ENCODE measurements around the gene ZFAND2A.
"Not testable (repeated sequence)": the region's sequence is repeated elsewhere in the genome, so short reads cannot be mapped to it uniquely, and the experiment has no call there.

ZFAND2A gene, protein sequence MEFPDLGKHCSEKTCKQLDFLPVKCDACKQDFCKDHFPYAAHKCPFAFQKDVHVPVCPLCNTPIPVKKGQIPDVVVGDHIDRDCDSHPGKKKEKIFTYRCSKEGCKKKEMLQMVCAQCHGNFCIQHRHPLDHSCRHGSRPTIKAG

DNA sequence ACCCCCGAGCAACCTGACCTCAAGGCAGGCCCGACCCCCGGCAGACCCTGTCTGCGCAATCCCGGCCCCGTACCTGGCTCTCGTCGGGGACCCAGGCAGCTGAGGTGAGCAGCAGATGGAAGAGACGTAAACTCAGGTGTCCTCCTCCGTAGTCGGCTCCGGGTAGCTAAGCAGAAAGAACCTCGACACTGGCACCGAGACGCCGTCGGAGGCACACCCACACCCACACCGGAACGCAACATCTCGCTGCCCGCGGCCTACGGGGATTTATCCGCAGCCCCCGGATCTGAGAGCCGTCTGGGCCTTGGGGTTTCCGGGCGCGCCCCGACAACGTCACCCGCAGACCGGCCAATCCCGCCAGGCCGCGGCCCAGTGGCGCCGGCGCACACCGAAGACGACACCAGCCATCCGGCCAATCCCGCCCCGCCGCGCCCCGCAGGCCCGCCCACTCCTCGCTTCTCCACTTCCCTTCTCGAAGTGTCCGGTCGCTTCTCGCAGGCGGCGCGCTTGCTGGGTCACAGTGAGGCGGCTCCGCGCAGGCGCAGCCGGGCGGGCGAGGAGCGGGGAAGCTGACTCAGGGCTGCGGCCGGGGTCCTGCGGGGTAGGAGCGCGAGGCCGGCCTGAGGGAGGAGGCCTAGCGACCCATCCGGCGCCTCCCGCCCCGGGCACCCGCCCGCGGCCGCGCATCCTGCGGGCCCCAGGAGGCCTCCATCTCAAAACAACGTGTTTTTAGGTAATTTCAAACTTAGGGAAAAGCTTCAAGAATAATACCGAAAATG lies at the start of gene ZFAND2A:
ZFAND2A (minus strand) TSS at position 306 of the 779 bp plus-strand sequence. CDS start 1,984 bp downstream, outside the sequence.
- peak; percentile 99 for DNase-seq

DNA sequence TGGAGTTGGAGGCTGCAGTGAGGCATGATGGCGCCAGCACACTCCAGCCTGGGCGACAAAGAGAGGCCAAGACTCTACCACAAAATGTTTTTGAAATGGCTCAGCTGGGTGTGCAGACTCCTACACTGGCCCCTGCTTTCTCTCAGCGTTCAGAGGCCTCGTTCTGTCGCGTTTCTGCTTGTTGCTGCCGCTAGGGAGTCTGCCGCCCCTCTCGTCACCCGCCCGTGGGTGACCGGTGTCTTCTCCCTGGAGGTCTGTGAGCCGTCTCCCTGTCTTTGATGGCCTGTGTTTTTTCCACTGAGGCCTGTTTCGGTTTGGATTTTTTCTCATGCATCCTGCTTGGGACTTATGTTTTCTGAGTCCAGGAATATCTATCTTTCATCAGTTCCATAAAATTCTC lies 49.1 kb upstream of the ZFAND2A start:
- no peak for DNase-seq

DNA sequence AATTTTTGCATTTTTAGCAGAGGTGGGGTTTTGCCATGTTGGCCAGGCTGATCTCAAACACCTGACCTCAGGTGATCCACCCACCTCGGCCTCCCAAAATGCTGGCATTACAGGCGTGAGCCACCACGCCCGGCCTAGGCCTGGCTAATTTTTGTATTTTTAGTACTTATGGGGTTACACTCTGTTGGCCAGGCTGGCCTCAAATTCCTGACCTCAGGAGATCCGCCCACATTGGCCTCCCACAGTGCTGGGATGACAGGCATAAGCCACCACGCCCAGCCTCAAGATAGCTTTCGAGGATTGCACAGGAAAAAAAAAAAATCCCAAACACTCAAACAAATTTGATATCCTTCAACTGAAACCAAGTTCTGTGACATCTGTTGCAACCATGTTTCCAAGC lies 45.7 kb upstream of the ZFAND2A start:
- DNase-seq: not testable (repeated sequence)

GRCh38 chr7:1204460-1205140 lies 44.6 kb upstream of the ZFAND2A start:
- DNase-seq: no peak

DNA sequence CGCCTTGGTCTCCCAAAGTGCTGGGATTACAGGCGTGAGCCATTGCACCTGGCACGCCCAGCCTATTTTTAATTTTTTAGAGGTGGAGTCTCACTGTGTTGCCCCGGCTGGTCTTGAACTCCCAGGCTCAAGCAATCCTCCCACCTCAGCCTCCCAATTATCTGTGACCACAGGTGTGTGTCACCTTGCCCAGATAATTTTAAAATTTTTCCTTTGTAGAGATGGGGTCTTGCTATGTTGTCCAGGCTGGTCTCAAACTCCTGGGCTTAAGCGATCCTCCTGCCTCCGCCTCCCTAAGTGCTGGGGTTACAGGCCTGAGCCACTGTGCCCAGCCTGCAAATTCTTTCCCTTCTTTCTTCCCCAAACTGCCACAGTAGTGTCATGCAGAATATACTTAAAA lies 42.9 kb upstream of the ZFAND2A start:
- not testable (repeated sequence) for DNase-seq

GRCh38 chr7:1201916-1202315 lies 41.9 kb upstream of the ZFAND2A start:
- DNase-seq: no peak

GRCh38 chr7:1200045-1200444 lies 40.0 kb upstream of the ZFAND2A start:
- DNase-seq: no peak

DNA sequence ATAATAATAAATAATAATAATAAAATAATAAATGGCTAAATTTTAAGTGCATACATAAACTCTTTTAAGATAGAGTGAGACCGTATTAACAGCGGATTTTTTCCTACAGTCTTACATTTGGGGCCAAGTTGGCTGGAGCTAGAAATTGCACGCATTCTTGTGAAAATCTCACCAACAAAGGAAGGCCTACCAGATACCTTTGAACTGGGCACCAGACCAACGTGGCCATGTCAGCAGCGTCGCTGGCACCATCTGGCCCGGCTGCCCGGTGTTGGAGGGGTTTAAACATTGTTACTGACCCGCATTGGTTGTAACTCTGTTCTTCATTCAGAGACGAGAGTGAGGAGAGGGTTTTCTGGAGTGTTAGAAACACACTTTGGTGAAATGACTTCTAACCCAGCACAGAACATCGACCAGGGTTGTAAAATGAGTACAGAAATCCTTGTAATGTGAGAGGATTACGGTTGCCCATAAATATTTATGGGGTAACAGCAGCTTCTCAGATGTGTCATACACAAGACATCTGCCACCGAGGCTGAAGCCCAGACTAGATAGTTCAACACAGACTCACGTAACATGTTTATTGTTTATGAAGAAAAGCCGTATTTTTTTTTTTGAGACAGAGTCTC lies 38.1 kb upstream of the ZFAND2A start:
- no peak for DNase-seq

DNA sequence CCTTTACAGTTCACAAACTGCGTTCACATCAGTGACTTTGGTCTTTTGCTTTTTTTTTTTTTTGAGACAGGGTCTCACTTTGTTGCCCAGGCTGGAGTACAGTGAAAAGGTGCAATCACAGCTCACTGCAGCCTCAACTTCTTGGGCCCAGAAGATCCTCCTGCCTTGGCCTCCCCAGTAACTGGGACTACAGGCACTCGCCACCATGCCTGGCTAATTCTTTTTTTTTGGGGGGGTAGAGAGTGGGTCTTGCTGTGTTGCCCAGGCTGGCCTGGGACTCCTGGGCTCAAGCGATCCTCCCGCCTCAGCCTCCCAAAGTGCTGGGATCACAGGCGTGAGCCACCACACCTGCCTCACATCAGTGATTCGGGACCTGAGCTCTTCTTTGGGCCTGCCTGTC lies 37.0 kb upstream of the ZFAND2A start:
- no peak for DNase-seq

DNA sequence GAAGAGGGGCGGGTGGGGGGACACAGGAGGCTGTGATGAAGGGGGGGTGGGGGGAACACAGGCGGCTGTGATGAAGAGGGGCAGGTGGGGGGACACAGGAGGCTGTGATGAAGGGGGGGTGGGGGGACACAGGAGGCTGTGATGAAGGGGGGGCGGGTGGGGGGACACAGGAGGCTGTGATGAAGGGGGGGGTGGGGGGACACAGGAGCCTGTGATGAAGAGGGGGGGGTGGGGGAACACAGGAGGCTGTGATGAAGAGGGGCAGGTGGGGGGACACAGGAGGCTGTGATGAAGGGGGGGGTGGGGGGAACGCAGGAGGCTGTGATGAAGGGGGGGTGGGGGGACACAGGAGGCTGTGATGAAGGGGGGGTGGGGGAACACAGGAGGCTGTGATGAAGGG lies 36.4 kb upstream of the ZFAND2A start:
- DNase-seq: not testable (repeated sequence)

DNA sequence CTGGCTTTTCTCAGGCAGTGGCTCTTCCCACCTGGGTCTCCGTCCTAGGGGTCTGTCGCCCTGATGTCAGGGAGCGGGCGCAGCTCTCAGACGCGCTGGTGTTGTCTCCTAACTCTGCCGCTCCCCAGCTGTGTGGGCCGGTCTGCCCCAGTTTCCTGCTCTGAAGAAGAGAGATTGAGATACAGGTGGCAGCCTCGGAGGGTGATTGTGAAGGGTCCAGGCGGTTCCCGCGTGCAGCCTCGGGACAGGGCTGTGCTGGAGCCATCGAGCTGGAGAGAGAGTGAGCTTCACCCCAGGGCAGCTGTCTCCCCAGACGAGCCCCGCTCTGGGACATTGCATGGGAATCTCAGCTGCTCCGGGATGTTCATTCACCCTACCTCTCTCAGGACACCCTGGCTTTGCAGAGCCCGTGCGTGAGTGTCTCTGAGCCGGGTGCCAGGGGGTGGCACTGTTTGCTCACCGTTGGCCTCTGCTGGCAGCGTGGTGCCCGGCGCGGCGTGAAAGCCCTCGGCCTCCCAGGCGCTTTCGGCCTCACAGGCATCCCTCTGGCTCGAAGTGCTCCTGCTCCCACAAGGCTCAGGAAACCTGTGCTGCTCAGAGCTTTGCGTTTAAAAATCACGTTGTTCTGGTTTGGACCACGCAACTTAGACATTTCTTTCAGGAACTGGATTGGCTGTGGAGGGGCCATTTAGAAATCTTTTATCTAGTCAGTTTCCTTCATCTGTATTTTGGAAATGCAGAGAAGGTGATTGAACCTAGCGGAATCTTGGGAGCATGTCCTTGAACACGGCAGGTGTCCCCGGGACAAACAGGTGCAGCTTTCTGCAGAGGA lies 33.8 kb upstream of the ZFAND2A start:
- peak; percentile 19 for DNase-seq

GRCh38 chr7:1192171-1192676 lies 32.2 kb upstream of the ZFAND2A start:
- DNase-seq: no peak

GRCh38 chr7:1189986-1190772 lies 30.2 kb upstream of the ZFAND2A start:
- no peak for DNase-seq

DNA sequence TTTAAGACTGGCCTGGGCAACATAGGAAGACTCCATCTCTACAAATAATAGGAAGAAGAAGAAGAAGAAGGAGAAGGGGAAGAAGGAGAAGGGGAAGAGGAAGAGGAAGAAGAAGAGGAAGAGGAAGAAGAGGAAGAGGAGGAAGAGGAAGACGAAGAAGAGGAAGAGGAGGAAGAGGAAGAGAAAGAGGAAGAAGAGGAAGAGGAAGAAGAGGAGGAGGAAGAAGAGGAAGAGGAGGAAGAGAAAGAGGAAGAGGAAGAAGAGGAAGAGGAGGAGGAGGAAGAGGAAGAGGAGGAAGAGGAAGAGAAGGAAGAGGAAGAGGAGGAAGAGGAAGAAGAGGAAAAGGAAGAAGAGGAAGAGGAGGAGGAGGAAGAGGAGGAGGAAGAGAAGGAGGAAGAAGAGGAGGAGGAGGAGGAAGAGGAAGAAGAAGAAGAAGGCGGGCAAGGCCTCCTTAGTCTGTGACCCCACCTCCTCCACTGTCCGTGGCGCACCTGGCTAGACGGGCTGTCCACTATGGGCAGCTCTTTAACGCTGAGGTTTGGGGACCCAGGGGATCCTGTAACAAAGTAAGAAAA lies 28.8 kb upstream of the ZFAND2A start:
- DNase-seq: no peak

- no peak for DNase-seq
These were observed 27.1 kb upstream of the ZFAND2A start for GRCh38 chr7:1187127-1187526.

DNA sequence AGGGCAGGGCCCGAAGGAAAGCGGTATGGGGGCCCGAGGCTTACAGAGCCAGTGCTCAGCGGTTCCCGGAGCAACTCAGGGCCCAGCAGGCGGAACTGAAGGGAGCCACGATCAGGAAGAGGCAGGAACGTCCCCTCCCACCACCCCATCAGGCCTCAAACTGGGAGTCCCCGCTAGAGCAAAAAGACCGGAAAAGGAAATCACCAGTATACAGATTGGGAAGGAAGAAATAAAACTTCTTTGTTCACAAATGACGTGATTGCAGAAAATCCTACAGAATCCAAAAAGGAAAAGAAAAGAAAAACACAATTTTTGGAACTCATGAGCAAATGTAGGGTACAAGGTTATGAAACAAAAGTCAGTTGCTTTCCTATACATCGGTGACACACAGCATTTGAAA lies 21.6 kb upstream of the ZFAND2A start:
- DNase-seq: no peak

DNA sequence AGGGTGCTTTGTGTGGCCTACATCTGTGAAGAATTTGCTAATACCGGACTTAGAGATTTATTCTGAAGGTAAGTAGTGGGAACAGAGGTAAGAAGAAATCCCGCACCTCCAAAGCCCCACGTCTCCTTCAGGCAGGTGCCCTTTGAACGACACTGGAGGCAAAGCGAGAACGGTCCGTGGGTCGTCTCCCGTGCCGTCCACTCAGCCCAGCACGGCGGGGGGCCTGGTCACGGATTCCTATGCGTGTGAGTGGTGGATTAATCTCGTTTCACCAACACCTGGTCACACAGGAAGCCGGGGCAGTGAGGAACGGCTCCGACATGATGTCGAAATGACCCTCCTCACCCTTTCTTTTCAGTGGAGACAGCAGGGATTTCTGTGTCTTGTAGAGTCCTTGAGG lies 21.0 kb upstream of the ZFAND2A start:
- no peak for DNase-seq

DNA sequence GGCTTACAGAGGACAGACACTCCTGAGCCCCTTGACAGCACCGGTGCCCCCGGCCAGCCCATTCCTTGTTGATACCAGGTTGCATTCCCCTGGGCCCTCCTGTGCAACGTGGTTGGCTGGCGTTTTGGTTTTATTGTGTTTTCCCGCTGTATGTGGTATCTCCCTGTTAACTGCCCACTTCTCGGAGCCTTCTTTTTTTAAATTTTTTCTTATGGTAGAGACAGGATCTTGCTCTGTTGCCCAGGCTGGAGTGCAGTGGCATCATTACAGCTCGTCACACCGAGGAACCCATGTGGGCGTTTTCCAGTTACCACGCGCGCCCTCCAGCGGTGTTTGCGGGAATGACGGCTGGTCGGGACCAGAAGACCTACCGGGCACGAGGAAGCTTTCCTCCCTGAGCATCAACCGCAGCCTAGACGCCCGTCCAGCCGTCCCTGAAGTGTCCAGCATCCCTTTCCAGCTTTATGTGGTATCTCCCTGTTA lies 16.9 kb upstream of the ZFAND2A start:
- peak; percentile 84 for DNase-seq

DNA sequence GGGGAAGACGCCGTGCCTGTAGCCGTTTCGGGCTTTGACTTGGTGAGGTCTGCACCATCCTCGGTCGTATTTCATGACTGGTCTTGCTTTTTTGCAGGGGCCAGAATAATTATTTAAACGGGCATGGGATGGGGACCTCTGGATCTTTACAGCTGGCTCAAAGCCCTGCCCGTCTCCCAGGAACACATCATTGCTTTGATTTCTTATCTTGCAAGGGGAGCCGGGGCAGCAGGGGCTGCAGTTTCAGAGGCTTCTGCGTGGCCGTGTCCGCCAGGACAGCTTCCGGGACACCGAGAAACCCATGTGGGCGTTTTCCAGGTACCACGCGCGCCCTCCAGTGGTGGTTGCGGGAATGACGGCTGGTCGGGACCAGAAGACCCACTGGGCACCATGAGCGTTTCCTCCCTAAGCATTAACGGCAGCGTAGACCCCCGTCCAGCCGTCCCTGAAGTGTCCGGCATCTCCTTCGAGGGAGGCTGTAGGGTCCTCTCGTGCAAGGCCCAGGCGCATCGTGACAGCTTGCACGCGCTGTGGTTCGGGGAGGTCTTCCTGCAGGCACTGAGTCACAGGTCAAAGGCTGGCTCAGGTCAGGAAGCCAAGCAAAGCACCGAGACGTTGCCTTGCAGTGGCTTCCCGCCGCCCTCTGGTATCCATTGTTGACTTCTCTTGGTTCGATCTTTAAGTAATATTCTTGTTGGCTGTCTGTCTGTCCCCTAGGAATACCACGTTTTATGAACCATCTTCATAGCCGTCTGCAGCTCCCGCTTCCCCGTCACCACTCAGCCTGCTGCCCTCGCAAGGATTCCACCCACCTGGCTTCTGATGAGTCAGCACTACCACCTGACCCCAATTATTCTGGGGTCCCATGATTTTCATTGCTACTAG lies 16.2 kb upstream of the ZFAND2A start:
- DNase-seq: peak; percentile 85

DNA sequence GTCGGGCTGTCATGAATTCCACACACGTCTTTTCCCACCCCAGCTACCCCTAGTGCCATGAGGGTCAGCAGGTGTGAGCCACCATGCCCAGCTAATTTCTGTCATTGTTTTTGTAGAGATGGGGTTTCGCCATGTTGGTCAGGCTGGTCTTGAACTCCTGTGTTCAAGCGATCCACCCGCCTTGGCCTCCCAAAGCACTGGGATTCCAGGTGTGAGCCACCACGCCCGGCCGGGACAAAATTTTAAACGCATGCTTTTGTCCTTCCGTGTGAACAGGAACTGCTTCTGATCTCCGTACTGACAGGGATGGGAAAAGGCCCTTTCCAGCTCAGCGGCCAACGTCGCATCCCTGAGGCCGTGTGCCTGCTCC lies 15.6 kb upstream of the ZFAND2A start:
- DNase-seq: no peak

Measured in stimulated activated CD4-positive, alpha-beta T cell treated with anti-CD3 and anti-CD28 coated beads, Interleukin-12 subunit alpha, Interleukin-12 subunit beta, amount 100 ng/mL, for 4 hours (primary cell).